Measurements from ENCODE around the gene NBEAL1.

Gene NBEAL1

DNA sequence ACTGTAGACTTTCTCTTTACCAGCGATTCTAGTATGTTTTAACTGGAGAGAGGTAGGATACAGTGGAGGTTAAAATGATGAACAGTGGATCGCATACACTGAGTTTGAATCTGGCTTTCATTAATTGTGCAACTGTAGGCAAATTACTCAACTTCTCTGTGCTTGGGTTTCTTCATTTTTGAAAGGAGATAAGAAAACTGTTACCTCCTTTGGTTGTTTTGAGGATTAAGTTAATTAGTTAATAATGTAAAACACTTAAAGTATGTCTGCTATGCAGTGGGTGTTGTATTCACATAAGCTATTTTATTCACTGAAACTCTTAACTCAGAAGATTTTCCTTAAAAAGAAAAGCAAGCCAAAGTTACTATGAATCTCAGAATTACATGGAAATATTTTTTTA, 112.3 kb downstream of the NBEAL1 start:
- H3K27me3 ChIP-seq (ENCODE audit: insufficient read depth, low read length, poor library complexity), result no peaks in the 10 kb centered on the region
- H3K9ac ChIP-seq (ENCODE audit: low read depth, low read length), result no peak overlapping the region
- H3K4me3 ChIP-seq (ENCODE audit: low read depth in 1 of 2, low read length in 2 of 2), result no peak overlapping the region
- no peak overlapping the region for H2AFZ ChIP-seq (ENCODE audit: low read depth, low read length)
- no peaks in the 10 kb centered on the region for H3K9me3 ChIP-seq (ENCODE audit: insufficient read depth, low read length, severe bottlenecking)
- no peak overlapping the region for H3K4me2 ChIP-seq (ENCODE audit: insufficient read depth, low read length)
- no peak for ATAC-seq (ENCODE audit: insufficient read depth, low read depth)
- H4K20me1 ChIP-seq (ENCODE audit: insufficient read depth, low read length), result no peaks in the 10 kb centered on the region
- TF ChIP-seq, protein P1, sequence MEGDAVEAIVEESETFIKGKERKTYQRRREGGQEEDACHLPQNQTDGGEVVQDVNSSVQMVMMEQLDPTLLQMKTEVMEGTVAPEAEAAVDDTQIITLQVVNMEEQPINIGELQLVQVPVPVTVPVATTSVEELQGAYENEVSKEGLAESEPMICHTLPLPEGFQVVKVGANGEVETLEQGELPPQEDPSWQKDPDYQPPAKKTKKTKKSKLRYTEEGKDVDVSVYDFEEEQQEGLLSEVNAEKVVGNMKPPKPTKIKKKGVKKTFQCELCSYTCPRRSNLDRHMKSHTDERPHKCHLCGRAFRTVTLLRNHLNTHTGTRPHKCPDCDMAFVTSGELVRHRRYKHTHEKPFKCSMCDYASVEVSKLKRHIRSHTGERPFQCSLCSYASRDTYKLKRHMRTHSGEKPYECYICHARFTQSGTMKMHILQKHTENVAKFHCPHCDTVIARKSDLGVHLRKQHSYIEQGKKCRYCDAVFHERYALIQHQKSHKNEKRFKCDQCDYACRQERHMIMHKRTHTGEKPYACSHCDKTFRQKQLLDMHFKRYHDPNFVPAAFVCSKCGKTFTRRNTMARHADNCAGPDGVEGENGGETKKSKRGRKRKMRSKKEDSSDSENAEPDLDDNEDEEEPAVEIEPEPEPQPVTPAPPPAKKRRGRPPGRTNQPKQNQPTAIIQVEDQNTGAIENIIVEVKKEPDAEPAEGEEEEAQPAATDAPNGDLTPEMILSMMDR (IDR thresholded peaks at IDR 0.05; ENCODE audit: borderline replicate concordance, extremely low read depth, low read length, poor library complexity, severe bottlenecking), result no peak
- no peak for TF ChIP-seq EZH2 (IDR thresholded peaks at IDR 0.05; ENCODE audit: borderline replicate concordance, low read depth, low read length, severe bottlenecking)
- no peaks in the 10 kb centered on the region for H3K4me1 ChIP-seq (ENCODE audit: insufficient read depth, low read length)
- H3K79me2 ChIP-seq (ENCODE audit: insufficient read depth, low read length), result no peaks in the 10 kb centered on the region
- H3K36me3 ChIP-seq (ENCODE audit: insufficient read depth, low read length), result no peaks in the 10 kb centered on the region; the same call in 1 of the 2 replicates
- H3K27ac ChIP-seq (ENCODE audit: low read length), result no peak overlapping the region
- no peak for DNase-seq

DNA sequence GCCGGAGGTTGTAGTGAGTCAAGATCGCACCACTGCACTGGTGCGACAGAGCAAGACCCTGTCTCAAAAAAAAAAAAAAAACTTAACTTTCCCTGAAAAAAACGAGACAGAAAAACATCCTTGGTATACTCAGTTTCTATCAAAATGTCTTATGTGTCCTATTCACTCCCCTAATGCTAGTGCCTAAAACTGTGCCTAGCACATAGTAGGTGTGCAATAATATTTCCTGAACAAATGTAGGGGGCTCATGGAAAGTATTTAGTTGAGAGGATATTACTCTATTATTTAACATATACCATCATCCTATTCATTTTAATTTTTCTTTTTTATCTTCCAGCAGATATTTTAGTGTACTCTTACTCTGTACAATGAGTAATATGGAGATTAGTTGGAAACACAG, 120.4 kb downstream of the NBEAL1 start:
- Histone ChIP-seq H3K9ac (ENCODE audit: low read depth, low read length) (no peak overlapping the region), H4K20me1 (ENCODE audit: insufficient read depth, low read length) (no peaks in the 10 kb centered on the region), H3K79me2 (ENCODE audit: insufficient read depth, low read length) (no peaks in the 10 kb centered on the region), H3K4me2 (ENCODE audit: insufficient read depth, low read length) (no peak overlapping the region), H3K4me1 (ENCODE audit: insufficient read depth, low read length) (no peaks in the 10 kb centered on the region), H3K27me3 (ENCODE audit: insufficient read depth, low read length, poor library complexity) (no peaks in the 10 kb centered on the region), H2AFZ (ENCODE audit: low read depth, low read length) (no peak overlapping the region), H3K4me3 (ENCODE audit: low read depth in 1 of 2, low read length in 2 of 2) (no peak overlapping the region), H3K36me3 (ENCODE audit: insufficient read depth, low read length) (no peaks in the 10 kb centered on the region), H3K27ac (ENCODE audit: low read length) (no peak overlapping the region), H3K9me3 (ENCODE audit: insufficient read depth, low read length, severe bottlenecking) (no peaks in the 10 kb centered on the region)
- DNase-seq, result no peak
- no peak for ATAC-seq (ENCODE audit: insufficient read depth, low read depth)
- TF ChIP-seq, protein P1 (IDR thresholded peaks at IDR 0.05; ENCODE audit: borderline replicate concordance, extremely low read depth, low read length, poor library complexity, severe bottlenecking), result no peak
- no peak for TF ChIP-seq EZH2 (IDR thresholded peaks at IDR 0.05; ENCODE audit: borderline replicate concordance, low read depth, low read length, severe bottlenecking)

DNA sequence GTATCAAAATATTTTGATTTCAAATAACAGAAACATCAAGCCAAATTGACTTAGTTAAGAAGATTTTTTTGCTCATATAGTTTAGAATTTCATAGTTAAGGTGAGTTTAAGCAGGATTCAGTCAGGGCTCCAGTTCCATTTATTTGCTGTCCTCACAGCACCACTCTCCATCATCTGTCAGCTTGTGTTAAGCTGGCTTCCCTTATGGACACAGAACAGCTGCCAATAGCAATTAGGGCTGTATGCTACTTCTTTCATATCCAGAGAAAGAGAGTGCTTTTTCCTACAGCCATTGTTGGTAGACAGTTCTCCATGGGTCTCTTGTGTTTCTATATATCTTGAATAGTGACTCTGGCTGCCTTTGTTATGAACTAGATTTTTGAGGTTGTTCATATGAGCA, 128.7 kb downstream of the NBEAL1 start:
- H3K36me3 ChIP-seq (ENCODE audit: insufficient read depth, low read length), result no peaks in the 10 kb centered on the region
- no peaks in the 10 kb centered on the region for H4K20me1 ChIP-seq (ENCODE audit: insufficient read depth, low read length)
- TF ChIP-seq, protein P1 (IDR thresholded peaks at IDR 0.05; ENCODE audit: borderline replicate concordance, extremely low read depth, low read length, poor library complexity, severe bottlenecking), result no peak
- TF ChIP-seq EZH2 (IDR thresholded peaks at IDR 0.05; ENCODE audit: borderline replicate concordance, low read depth, low read length, severe bottlenecking), result no peak
- H3K4me2 ChIP-seq (ENCODE audit: insufficient read depth, low read length), result no peak overlapping the region
- H2AFZ ChIP-seq (ENCODE audit: low read depth, low read length), result no peak overlapping the region
- H3K4me1 ChIP-seq (ENCODE audit: insufficient read depth, low read length), result no peaks in the 10 kb centered on the region
- H3K27ac ChIP-seq (ENCODE audit: low read length), result no peak overlapping the region
- no peaks in the 10 kb centered on the region for H3K9me3 ChIP-seq (ENCODE audit: insufficient read depth, low read length, severe bottlenecking)
- ATAC-seq (ENCODE audit: insufficient read depth, low read depth), result no peak
- H3K79me2 ChIP-seq (ENCODE audit: insufficient read depth, low read length), result no peaks in the 10 kb centered on the region
- H3K9ac ChIP-seq (ENCODE audit: low read depth, low read length), result no peak overlapping the region
- no peak overlapping the region for H3K4me3 ChIP-seq (ENCODE audit: low read depth in 1 of 2, low read length in 2 of 2)
- H3K27me3 ChIP-seq (ENCODE audit: insufficient read depth, low read length, poor library complexity), result no peaks in the 10 kb centered on the region
- no peak for DNase-seq

DNA sequence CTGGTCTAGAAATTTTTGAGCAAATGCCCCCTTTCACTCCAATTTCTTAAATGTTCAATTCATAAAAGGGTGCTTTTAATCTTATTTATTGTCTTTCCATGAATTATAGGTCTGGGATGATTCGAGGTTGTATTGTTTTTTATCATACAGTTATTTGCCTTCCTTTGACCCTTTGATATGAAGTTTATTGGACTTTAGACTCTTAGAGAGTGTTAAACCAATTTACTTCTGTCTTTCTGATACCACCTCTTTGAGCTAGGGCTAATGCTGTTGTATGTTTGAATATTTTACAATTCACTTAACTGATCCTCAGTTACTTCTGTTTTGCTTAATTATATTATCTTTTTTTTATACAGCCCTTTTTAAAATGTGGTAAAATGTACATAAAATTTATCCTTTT, 134.5 kb downstream of the NBEAL1 start:
- H2AFZ ChIP-seq (ENCODE audit: low read depth, low read length), result no peak overlapping the region
- H3K27ac ChIP-seq (ENCODE audit: low read length), result no peak overlapping the region
- no peaks in the 10 kb centered on the region for H4K20me1 ChIP-seq (ENCODE audit: insufficient read depth, low read length)
- H3K27me3 ChIP-seq (ENCODE audit: insufficient read depth, low read length, poor library complexity), result no peaks in the 10 kb centered on the region
- no peaks in the 10 kb centered on the region for H3K9me3 ChIP-seq (ENCODE audit: insufficient read depth, low read length, severe bottlenecking)
- DNase-seq, result no peak
- TF ChIP-seq, protein P1 (IDR thresholded peaks at IDR 0.05; ENCODE audit: borderline replicate concordance, extremely low read depth, low read length, poor library complexity, severe bottlenecking), result no peak
- no peak for TF ChIP-seq EZH2 (IDR thresholded peaks at IDR 0.05; ENCODE audit: borderline replicate concordance, low read depth, low read length, severe bottlenecking)
- no peaks in the 10 kb centered on the region for H3K4me1 ChIP-seq (ENCODE audit: insufficient read depth, low read length)
- no peak overlapping the region for H3K4me3 ChIP-seq (ENCODE audit: low read depth in 1 of 2, low read length in 2 of 2)
- H3K36me3 ChIP-seq (ENCODE audit: insufficient read depth, low read length), result no peaks in the 10 kb centered on the region
- H3K9ac ChIP-seq (ENCODE audit: low read depth, low read length), result no peak overlapping the region
- H3K4me2 ChIP-seq (ENCODE audit: insufficient read depth, low read length), result no peak overlapping the region
- ATAC-seq (ENCODE audit: insufficient read depth, low read depth), result no peak
- no peaks in the 10 kb centered on the region for H3K79me2 ChIP-seq (ENCODE audit: insufficient read depth, low read length)
